A549 (cell line): ENCODE results near the gene LTB. TPM values are rescaled to one million over a fixed set of nuclear protein-coding genes. Genes with fewer than 3 reads are reported as not detected.

Experiments used
- ATAC-seq, 2 experiments: fragments of 200-7000 bp in 1 of 2; fragments of >200 bp in 1 of 2; cut with Nextera tagmentation in 1 of 2; cut with Tn5 transposase in 1 of 2; 3 replicates each; pipeline versions ENCODE4 v1.8.0 to v1.9.1; 2018 to 2020; ENCODE audit warnings: mild to moderate bottlenecking in 1 of 2, moderate library complexity in 1 of 2
- CTCF ChIA-PET: fragments of 300-600 bp; sonication (Branson Sonifier 250); formaldehyde crosslinking; extraction: SDS; loops from one replicate; lab custom pipeline; 2021; ENCODE audit warnings: antibody characterized with exemption, inconsistent platforms; lab: Yijun Ruan, JAX
- POLR2A ChIA-PET: fragments of 350-600 bp; formaldehyde crosslinking; extraction: SDS; loops from one replicate; lab custom pipeline; 2021; ENCODE audit warnings: antibody characterized with exemption, inconsistent platforms; lab: Yijun Ruan, JAX
- DNase-seq, 2 experiments: peaks; one replicate each; pipeline versions ENCODE4 v3.0.0 to v3.0.0-alpha.2; 2011 to 2016; ENCODE audit warnings: low read depth in 1 of 2, low spot score in 1 of 2
- FAIRE-seq: peaks from 2 replicates; lab custom pipeline; 2011; peaks lifted over from hg19 to GRCh38; lab: Jason Lieb, UNC
- H3K27ac ChIP-seq, 2 experiments: fragments of >200 bp; sonication (Bioruptor Twin); formaldehyde crosslinking; 3 replicates each; pipeline ENCODE4 v1.5.1; 2016 to 2017
- H3K4me1 ChIP-seq: fragments of >200 bp; sonication (Bioruptor Twin); formaldehyde crosslinking; 3 replicates; pipeline ENCODE4 v1.6.1; 2016
- H3K4me2 ChIP-seq: fragments of >200 bp; sonication (Bioruptor Twin); formaldehyde crosslinking; 3 replicates; pipeline ENCODE4 v1.6.1; 2016
- H3K4me3 ChIP-seq: fragments of >200 bp; sonication (Bioruptor Twin); formaldehyde crosslinking; 3 replicates; pipeline ENCODE4 v1.5.1; 2016
- H3K9me3 ChIP-seq: fragments of >200 bp; sonication (Bioruptor Twin); formaldehyde crosslinking; 3 replicates; pipeline ENCODE4 v1.6.1; 2016
- ATOH8 ChIP-seq: fragments of 250-450 bp; sonication (Bioruptor Pico); IDR thresholded peaks from 2 replicates; pipeline ENCODE4 v1.5.0; 2020; ENCODE audit warnings: low read depth, mild to moderate bottlenecking, moderate library complexity
- CBX2 ChIP-seq: fragments of 200-600 bp; sonication (generic); IDR thresholded peaks from 2 replicates; pipeline ENCODE4 v1.6.1; 2016; ENCODE audit warnings: low read depth, mild to moderate bottlenecking, borderline replicate concordance
- CEBPB ChIP-seq, 2 experiments: fragments of >200 bp in 1 of 2; sonication (Bioruptor Twin) in 1 of 2; formaldehyde crosslinking in 1 of 2; IDR thresholded peaks; 2 replicates each; pipeline ENCODE4 v1.6.1; 2012 to 2016
- EHF ChIP-seq: fragments of 250-450 bp; sonication (Bioruptor Pico); IDR thresholded peaks from 2 replicates; pipeline ENCODE4 v1.5.0; 2020; ENCODE audit warnings: mild to moderate bottlenecking
- EHMT2 ChIP-seq: fragments of 200-600 bp; sonication (generic); IDR thresholded peaks from 2 replicates; pipeline ENCODE4 v1.6.1; 2016; ENCODE audit warnings: antibody characterized with exemption, low read depth, mild to moderate bottlenecking, moderate library complexity
- FOSB ChIP-seq: fragments of 250-450 bp; sonication (Bioruptor Pico); IDR thresholded peaks from 2 replicates; pipeline ENCODE4 v1.5.0; 2020; ENCODE audit warnings: mild to moderate bottlenecking, moderate library complexity
- FOXS1 ChIP-seq: fragments of 250-450 bp; sonication (Bioruptor Pico); IDR thresholded peaks from 2 replicates; pipeline ENCODE4 v1.5.0; 2020; ENCODE audit warnings: mild to moderate bottlenecking, moderate library complexity
- HES2 ChIP-seq: fragments of >200 bp; sonication (Bioruptor Twin); formaldehyde crosslinking; IDR thresholded peaks from 2 replicates; pipeline ENCODE4 v1.6.1; 2016
- HOXA7 ChIP-seq: fragments of 250-450 bp; sonication (Bioruptor Pico); IDR thresholded peaks from 2 replicates; pipeline ENCODE4 v1.5.0; 2020; ENCODE audit warnings: mild to moderate bottlenecking, moderate library complexity
- KDM1A ChIP-seq: fragments of 200-600 bp; sonication (generic); IDR thresholded peaks from 2 replicates; pipeline ENCODE4 v1.6.1; 2016; ENCODE audit warnings: low read depth, mild to moderate bottlenecking
- KDM5A ChIP-seq: fragments of 200-600 bp; sonication (generic); IDR thresholded peaks from 2 replicates; pipeline ENCODE4 v1.6.1; 2016; ENCODE audit warnings: antibody characterized with exemption, mild to moderate bottlenecking
- MAFK ChIP-seq: fragments of 450-650 bp; IDR thresholded peaks from 2 replicates; pipeline ENCODE4 v1.6.1; 2014; ENCODE audit not compliant: partially characterized antibody
- MAZ ChIP-seq: fragments of 150-350 bp; IDR thresholded peaks from 2 replicates; pipeline ENCODE4 v1.6.1; 2014; ENCODE audit warnings: antibody characterized with exemption, low read depth, low read length, borderline replicate concordance
- NR3C1 ChIP-seq: fragments of >200 bp; sonication (Bioruptor Twin); formaldehyde crosslinking; IDR thresholded peaks from 3 replicates; pipeline ENCODE4 v1.6.1; 2017
- RAD21 ChIP-seq, 2 experiments: fragments of >200 bp in 1 of 2; sonication (Bioruptor Twin) in 1 of 2; formaldehyde crosslinking in 1 of 2; IDR thresholded peaks in 1 of 2; conservative IDR thresholded peaks in 1 of 2; 2 replicates in 1 of 2; 3 replicates in 1 of 2; pipeline ENCODE4 v1.6.1; 2012 to 2018; ENCODE audit warnings: inconsistent platforms in 1 of 2
- RARB ChIP-seq: fragments of 250-450 bp; sonication (Bioruptor Pico); IDR thresholded peaks from 2 replicates; pipeline ENCODE4 v1.8.0; 2021; ENCODE audit warnings: mild to moderate bottlenecking, moderate library complexity
- RCOR1 ChIP-seq: fragments of 150-350 bp; IDR thresholded peaks from 2 replicates; pipeline ENCODE4 v1.6.1; 2014; ENCODE audit warnings: antibody characterized with exemption, low read length, low read depth
- RFX5 ChIP-seq: fragments of 450-650 bp; IDR thresholded peaks from 2 replicates; pipeline ENCODE4 v1.7.1; 2014; ENCODE audit warnings: antibody characterized with exemption, mild to moderate bottlenecking, moderate library complexity
- RNF2 ChIP-seq: fragments of 200-600 bp; sonication (generic); IDR thresholded peaks from 2 replicates; pipeline ENCODE4 v1.6.1; 2016; ENCODE audit warnings: low read depth, mild to moderate bottlenecking, antibody characterized with exemption, moderate library complexity, borderline replicate concordance
- SMC3 ChIP-seq: fragments of >200 bp; sonication (Bioruptor Twin); formaldehyde crosslinking; IDR thresholded peaks from 3 replicates; pipeline ENCODE4 v1.6.1; 2018; ENCODE audit warnings: inconsistent platforms
- SREBF2 ChIP-seq: fragments of 450-650 bp; IDR thresholded peaks from 2 replicates; pipeline ENCODE4 v1.6.1; 2014; ENCODE audit warnings: mild to moderate bottlenecking, moderate library complexity
- TP53 ChIP-seq: fragments of 250-450 bp; sonication (Bioruptor Pico); IDR thresholded peaks from 2 replicates; pipeline ENCODE4 v1.5.0; 2021; ENCODE audit warnings: mild to moderate bottlenecking, moderate library complexity
- WGBS: methylation state at CpG from one replicate; pipeline ENCODE4 v1.1.6; 2017; ENCODE audit errors: missing lambda C conversion rate; 5-methylcytosine and 5-hydroxymethylcytosine counted together
- polyA plus RNA-seq, 4 experiments: library from polyadenylated mRNA; depleted of rRNA in 3 of 4; stranded (reverse); fragments of >200 nt; fragmentation: RNase III in 1 of 4; extraction: RNeasy Plus Mini Kit Qiagen cat#74134 plus additional on column Dnase treatment in 1 of 4; gene quantifications; 2 replicates in 3 of 4; 3 replicates in 1 of 4; pipeline ENCODE4 v1.2.3, GENCODE V29; 2011 to 2017

Gene LTB
- polyA plus RNA-seq, 2 of the 4 experiments (the other 2 are of a cell fraction), result 0.14 to 0.26 TPM

GRCh38 chr6:31546339-31546957 lies 35.8 kb downstream of the LTB start, which contains the start of gene ATP6V1G2 (continued):
- TF ChIP-seq HES2 (no peak), CEBPB (IDR thresholded peaks at IDR 0.05) (no peak), RAD21 (conservative IDR thresholded peaks at IDR 0.05 in 1 of 2, IDR thresholded peaks at IDR 0.05 in 1 of 2) (peak; percentile 92 to 95), FOXS1 (no peak), RFX5 (no peak), EHMT2 (no peak)

- FAIRE-seq, result no peak
- CTCF ChIA-PET, result interaction anchor here (1.1 to 15.7 kb wide), 6 partner anchors 10 to 401 kb away, joined by 4 to 331 read pairs (median 8); partner anchors contain the start of genes LST1, LTB and NCR3
- H3K9me3 ChIP-seq, result no peaks in the 10 kb centered on the region
- no peak for ATAC-seq
- TF ChIP-seq KDM1A, result no peak
- no peak for TF ChIP-seq ATOH8 (CRISPR knock-in tag)
- TF ChIP-seq, all 56 proteins: peak for 0
- 84% methylated on average over 6 of the region's 7 CpGs for WGBS
- H3K27ac ChIP-seq, result no peak overlapping the region
- POLR2A ChIA-PET, result no interaction called here
- DNase-seq, result no peak
- no peak overlapping the region for H3K4me3 ChIP-seq
- peaks cover 16% of the 10 kb centered on the region for H3K4me1 ChIP-seq
- H3K4me2 ChIP-seq, result no peak overlapping the region
Measured at GRCh38 chr6:31545291-31545690, 36.9 kb downstream of the LTB start.

GRCh38 chr6:31544676-31545075 lies 37.5 kb downstream of the LTB start:
- CTCF ChIA-PET, result interaction anchor here (2.4 to 15.7 kb wide), 3 partner anchors 37 to 53 kb away, joined by 9 to 331 read pairs (median 37); partner anchors contain the start of genes LTB and NCR3
- no peak for FAIRE-seq
- WGBS, result 45% methylated on average over 2 of the region's 2 CpGs

GRCh38 chr6:31543639-31544038 lies 38.6 kb downstream of the LTB start:
- H3K4me3 ChIP-seq, result no peak overlapping the region
- DNase-seq (no peak), FAIRE-seq (no peak), ATAC-seq (no peak)
- H3K4me1 ChIP-seq, result peaks cover 31% of the 10 kb centered on the region
- TF ChIP-seq HES2, result no peak
- no peak for TF ChIP-seq NR3C1
- no peak for TF ChIP-seq MAZ
- no peak for TF ChIP-seq TP53 (CRISPR knock-in tag)
- TF ChIP-seq MAFK, result no peak
- ChIA-PET POLR2A (no interaction called here), CTCF (interaction anchor here (15.7 kb wide), 1 partner anchor 54 kb away, joined by 331 read pairs; the partner anchor contains the start of gene NCR3)
- WGBS, result 85% methylated on average over 6 of the region's 6 CpGs
- H3K27ac ChIP-seq, result no peak overlapping the region
- no peaks in the 10 kb centered on the region for H3K9me3 ChIP-seq
- no peak overlapping the region for H3K4me2 ChIP-seq

More at GRCh38 chr6:31544676-31545075, 37.5 kb downstream of the LTB start:
- Histone ChIP-seq H3K4me1 (peaks cover 22% of the 10 kb centered on the region), H3K4me2 (no peak overlapping the region)
- ATAC-seq (no peak), DNase-seq (no peak)
- TF ChIP-seq KDM5A, result no peak
- no peak for TF ChIP-seq RNF2
- no peak for TF ChIP-seq CBX2
- TF ChIP-seq RARB (CRISPR knock-in tag), result no peak
- no peak for TF ChIP-seq SREBF2
- no peak for TF ChIP-seq EHMT2
- no peak for TF ChIP-seq RCOR1
- TF ChIP-seq HOXA7, result no peak
- TF ChIP-seq FOSB (CRISPR knock-in tag), result no peak
- TF ChIP-seq SMC3, result no peak
- TF ChIP-seq EHF, result no peak
- TF ChIP-seq, all 56 proteins: peak for 0
- no peak overlapping the region for H3K4me3 ChIP-seq
- no peak overlapping the region for H3K27ac ChIP-seq
- POLR2A ChIA-PET, result no interaction called here
- no peaks in the 10 kb centered on the region for H3K9me3 ChIP-seq
